HCT116 (cell line): ENCODE results near the gene SCFD2. TPM values are rescaled to one million over a fixed set of nuclear protein-coding genes. Genes with fewer than 3 reads are reported as not detected.

Experiments used
- ATAC-seq: fragments of 200-7000 bp; cut with Tn5 transposase; 2 replicates; pipeline ENCODE4 v1.9.1; 2020; ENCODE audit warnings: mild to moderate bottlenecking, moderate library complexity
- BruUV-seq: library from RNA; stranded (reverse); fragments of 400-500 nt; replicated peaks from 2 replicates; lab custom pipeline; 2021; lab: Mats Ljungman, UMichigan
- CTCF ChIA-PET: fragments of 300-600 bp; sonication (Branson Sonifier 250); formaldehyde crosslinking; loops from one replicate; lab custom pipeline; 2021; ENCODE audit warnings: antibody characterized with exemption; lab: Charles Lee
- POLR2A ChIA-PET: fragments of 300-600, 350-600 bp; sonication (Branson Sonifier 250); formaldehyde crosslinking; loops from one replicate; lab custom pipeline; 2021; ENCODE audit warnings: antibody characterized with exemption; lab: Charles Lee
- RAD21 ChIA-PET, 2 experiments: fragments of 300-600 bp; sonication (Branson Sonifier 250); formaldehyde crosslinking; loops; one replicate each; lab custom pipeline; 2023; ENCODE audit warnings: low total read pairs in 2 of 2; ENCODE audit not compliant: uncharacterized antibody in 2 of 2, unreplicated experiment in 2 of 2, low non-redundant PET in 1 of 2; lab: Charles Lee
- DNase-seq: peaks from one replicate; pipeline ENCODE4 v3.0.0-alpha.2; 2010; ENCODE audit warnings: low read depth, low spot score
- H2AFZ ChIP-seq: fragments of 200-600 bp; shearing (Covaris generic), sonication (generic); 2 replicates; pipeline ENCODE4 v1.6.1; 2017; ENCODE audit warnings: low read depth, mixed run types, mixed read lengths, antibody characterized with exemption, low read length; ENCODE audit not compliant: poor library complexity, severe bottlenecking
- H3K27ac ChIP-seq: 2 replicates; pipeline ENCODE4 v1.5.1; 2012; ENCODE audit warnings: low read depth, low read length
- H3K27me3 ChIP-seq: fragments of 200-600 bp; sonication (generic); 2 replicates; pipeline ENCODE4 v1.6.1; 2016; ENCODE audit warnings: mixed run types, low read length, mixed read lengths; ENCODE audit not compliant: insufficient read depth
- H3K36me3 ChIP-seq, 2 experiments: fragments of 200-500 bp in 1 of 2; fragments of 200-600 bp in 1 of 2; sonication (Bioruptor generic) in 1 of 2; sonication (generic) in 1 of 2; 2 replicates each; pipeline versions ENCODE4 v1.5.1 to v1.6.1; 2014 to 2016; ENCODE audit warnings: low read length in 2 of 2, inconsistent platforms in 1 of 2, mixed read lengths in 1 of 2, mixed run types in 1 of 2; ENCODE audit not compliant: insufficient read depth in 2 of 2, control insufficient read depth in 1 of 2
- H3K4me1 ChIP-seq, 2 experiments: fragments of 200-600 bp in 1 of 2; sonication (generic) in 1 of 2; 2 replicates each; pipeline versions ENCODE4 v1.5.1 to v1.6.1; 2012 to 2017; ENCODE audit warnings: low read length in 2 of 2, inconsistent platforms in 1 of 2, mild to moderate bottlenecking in 1 of 2, mixed read lengths in 1 of 2, mixed run types in 1 of 2, moderate library complexity in 1 of 2; ENCODE audit not compliant: insufficient read depth in 2 of 2, control insufficient read depth in 1 of 2
- H3K4me2 ChIP-seq: fragments of 200-600 bp; sonication (generic); 2 replicates; pipeline ENCODE4 v1.6.1; 2017; ENCODE audit warnings: mixed run types, low read length, mixed read lengths
- H3K4me3 ChIP-seq, 2 experiments: fragments of 200-600 bp in 1 of 2; sonication (generic) in 1 of 2; replicated peaks in 1 of 2; 2 replicates each; pipeline ENCODE4 v1.5.1; 2011 to 2016; ENCODE audit warnings: low read length in 2 of 2, control low read depth in 1 of 2, low read depth in 1 of 2, mild to moderate bottlenecking in 1 of 2, mixed read lengths in 1 of 2, mixed run types in 1 of 2
- H3K79me2 ChIP-seq: fragments of 200-600 bp; sonication (generic); 2 replicates; pipeline ENCODE4 v1.6.1; 2017; ENCODE audit warnings: mild to moderate bottlenecking, mixed run types, low read length, moderate library complexity, mixed read lengths; ENCODE audit not compliant: insufficient read depth
- H3K9ac ChIP-seq: fragments of 200-600 bp; sonication (generic); 2 replicates; pipeline ENCODE4 v1.6.1; 2016; ENCODE audit warnings: low read length, mixed read lengths
- H3K9me2 ChIP-seq: fragments of 200-600 bp; sonication (generic), shearing (Covaris generic); 2 replicates; pipeline ENCODE4 v1.6.1; 2017; ENCODE audit warnings: mixed run types, mild to moderate bottlenecking, moderate library complexity; ENCODE audit not compliant: insufficient read depth
- H3K9me3 ChIP-seq, 2 experiments: fragments of 200-500 bp in 1 of 2; fragments of 200-600 bp in 1 of 2; sonication (Bioruptor generic) in 1 of 2; sonication (generic) in 1 of 2; 2 replicates each; pipeline ENCODE4 v1.6.1; 2014 to 2017; ENCODE audit warnings: low read length in 2 of 2, mixed read lengths in 2 of 2, inconsistent platforms in 1 of 2, low read depth in 1 of 2, mild to moderate bottlenecking in 1 of 2, mixed run types in 1 of 2, moderate library complexity in 1 of 2; ENCODE audit not compliant: control insufficient read depth in 1 of 2, insufficient read depth in 1 of 2
- H4K20me1 ChIP-seq: fragments of 200-600 bp; sonication (generic), shearing (Covaris generic); 2 replicates; pipeline ENCODE4 v1.6.1; 2017; ENCODE audit warnings: mixed run types, mild to moderate bottlenecking, moderate library complexity; ENCODE audit not compliant: insufficient read depth
- CEBPB ChIP-seq: IDR thresholded peaks from 2 replicates; pipeline ENCODE4 v1.6.1; 2012; ENCODE audit warnings: low read depth
- EZH2 ChIP-seq: fragments of 200-600 bp; sonication (generic); IDR thresholded peaks from 2 replicates; pipeline ENCODE4 v1.6.1; 2017; ENCODE audit warnings: antibody characterized with exemption, mixed run types
- FOSL1 ChIP-seq: IDR thresholded peaks from 2 replicates; pipeline ENCODE4 v1.6.1; 2012; ENCODE audit warnings: low read depth
- POLR2A ChIP-seq: IDR thresholded peaks from 2 replicates; pipeline ENCODE4 v1.7.0; 2011; ENCODE audit warnings: borderline replicate concordance; ENCODE audit not compliant: insufficient read depth, insufficient read length; ENCODE audit errors: extremely low read depth
- SIN3A ChIP-seq: IDR thresholded peaks from 2 replicates; pipeline ENCODE4 v1.6.1; 2012; ENCODE audit warnings: low read depth
- SP1 ChIP-seq: IDR thresholded peaks from 2 replicates; pipeline ENCODE4 v1.6.1; 2012; ENCODE audit warnings: low read depth
- TCF7L2 ChIP-seq: IDR thresholded peaks from 2 replicates; pipeline ENCODE4 v1.7.0; 2011; ENCODE audit warnings: borderline replicate concordance, inconsistent platforms; ENCODE audit not compliant: insufficient read depth, insufficient read length; ENCODE audit errors: extremely low read depth
- YY1 ChIP-seq: IDR thresholded peaks from 2 replicates; pipeline ENCODE4 v1.6.1; 2011; ENCODE audit warnings: low read length, low read depth, moderate library complexity, mild to moderate bottlenecking; ENCODE audit not compliant: insufficient replicate concordance; ENCODE audit errors: extremely low read depth
- ZFX ChIP-seq: fragments of 450-650 bp; IDR thresholded peaks from 2 replicates; pipeline ENCODE4 v1.6.1; 2017
- intact Hi-C: fragments of 100-400 bp; cut with micrococcal nuclease; formaldehyde crosslinking; loops from 2 replicates; pipeline ENCODE4 v1.10.0; 2022
- total RNA-seq: library from RNA; stranded (reverse); gene quantifications from one replicate; pipeline ENCODE4 v1.2.1, GENCODE V29; 2021; ENCODE audit not compliant: unreplicated experiment
- TF ChIP-seq, protein P1 (sequence below): IDR thresholded peaks from 2 replicates; pipeline ENCODE4 v1.6.1; 2011; ENCODE audit warnings: mild to moderate bottlenecking, low read length, moderate library complexity; ENCODE audit not compliant: insufficient replicate concordance; ENCODE audit errors: extremely low read depth
- TF ChIP-seq, protein P2 (sequence below), 3 experiments: fragments of 200-600 bp in 1 of 3; sonication (generic) in 1 of 3; IDR thresholded peaks in 2 of 3; conservative IDR thresholded peaks in 1 of 3; 2 replicates each; pipeline ENCODE4 v1.5.1; 2012 to 2017; ENCODE audit warnings: low read depth in 2 of 3, low read length in 2 of 3, antibody characterized with exemption in 1 of 3, borderline replicate concordance in 1 of 3, control low read depth in 1 of 3, mild to moderate bottlenecking in 1 of 3, mixed read lengths in 1 of 3, mixed run types in 1 of 3, moderate library complexity in 1 of 3; ENCODE audit not compliant: insufficient read depth in 1 of 3
- TF ChIP-seq, protein P3 (sequence below): IDR thresholded peaks from 2 replicates; pipeline ENCODE4 v1.6.1; 2012
- TF ChIP-seq, protein P4 (sequence below): IDR thresholded peaks from 2 replicates; pipeline ENCODE4 v1.6.1; 2012

Gene SCFD2
- total RNA-seq, 1 experiment from 2014 or later = 13.6 TPM

DNA sequence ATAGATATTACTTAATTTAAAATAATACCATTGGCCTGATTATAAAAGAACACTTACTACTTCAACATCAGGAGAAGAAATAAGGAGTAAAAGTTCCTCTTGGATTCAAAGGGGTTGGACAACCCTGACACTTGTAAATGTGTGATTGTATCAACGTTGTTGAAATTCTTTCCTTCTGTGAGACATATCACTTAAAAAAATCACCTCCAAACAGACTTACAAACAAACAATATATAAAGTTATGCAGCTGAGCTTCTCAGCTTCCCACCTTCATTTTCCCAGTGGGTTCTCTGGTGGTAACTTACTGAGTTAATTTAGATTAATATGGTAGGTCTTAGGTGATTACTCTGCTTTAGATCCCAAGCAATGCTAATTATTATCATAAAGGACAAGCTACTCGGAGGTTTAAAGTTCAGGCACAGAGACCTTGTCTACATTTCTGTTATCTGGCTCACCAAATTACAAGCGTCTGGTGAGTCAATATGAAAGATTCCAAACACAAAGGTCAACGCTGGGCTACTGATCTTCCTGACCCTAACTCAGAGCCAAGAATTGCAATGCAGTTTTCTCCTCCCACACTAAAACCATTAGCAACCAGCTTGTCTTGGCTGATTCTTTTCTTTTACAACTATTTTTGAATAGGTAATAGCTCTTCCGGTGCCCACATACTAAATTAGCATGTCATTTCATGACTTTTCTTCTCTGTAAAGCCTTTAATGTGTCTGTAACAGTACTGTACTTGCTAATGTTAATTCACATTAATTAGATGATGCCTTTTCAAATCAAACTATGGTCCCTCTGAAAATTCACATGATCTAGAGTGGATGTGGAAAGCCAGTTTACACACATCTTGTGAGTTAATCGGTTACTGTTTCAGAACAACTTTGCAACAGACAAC lies 346.1 kb downstream of the SCFD2 start:
- Histone ChIP-seq H3K4me2 (peak overlapping the region; percentile 24; the same call in 1 of the 2 replicates), H3K27ac (no peak overlapping the region), H2AFZ (no peak overlapping the region), H3K9me3 (no peaks in the 10 kb centered on the region)
- no TSS peak for BruUV-seq
- TF ChIP-seq SP1 = no peak
- TF ChIP-seq EZH2 = no peak
- TF ChIP-seq, protein P1, sequence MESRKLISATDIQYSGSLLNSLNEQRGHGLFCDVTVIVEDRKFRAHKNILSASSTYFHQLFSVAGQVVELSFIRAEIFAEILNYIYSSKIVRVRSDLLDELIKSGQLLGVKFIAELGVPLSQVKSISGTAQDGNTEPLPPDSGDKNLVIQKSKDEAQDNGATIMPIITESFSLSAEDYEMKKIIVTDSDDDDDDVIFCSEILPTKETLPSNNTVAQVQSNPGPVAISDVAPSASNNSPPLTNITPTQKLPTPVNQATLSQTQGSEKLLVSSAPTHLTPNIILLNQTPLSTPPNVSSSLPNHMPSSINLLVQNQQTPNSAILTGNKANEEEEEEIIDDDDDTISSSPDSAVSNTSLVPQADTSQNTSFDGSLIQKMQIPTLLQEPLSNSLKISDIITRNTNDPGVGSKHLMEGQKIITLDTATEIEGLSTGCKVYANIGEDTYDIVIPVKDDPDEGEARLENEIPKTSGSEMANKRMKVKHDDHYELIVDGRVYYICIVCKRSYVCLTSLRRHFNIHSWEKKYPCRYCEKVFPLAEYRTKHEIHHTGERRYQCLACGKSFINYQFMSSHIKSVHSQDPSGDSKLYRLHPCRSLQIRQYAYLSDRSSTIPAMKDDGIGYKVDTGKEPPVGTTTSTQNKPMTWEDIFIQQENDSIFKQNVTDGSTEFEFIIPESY = no peak
- TF ChIP-seq ZFX = no peak
- no peak for TF ChIP-seq CEBPB
- TF ChIP-seq TCF7L2 = no peak
- no peak for TF ChIP-seq YY1
- TF ChIP-seq POLR2A = no peak
- TF ChIP-seq SIN3A = no peak
- TF ChIP-seq, protein P2, sequence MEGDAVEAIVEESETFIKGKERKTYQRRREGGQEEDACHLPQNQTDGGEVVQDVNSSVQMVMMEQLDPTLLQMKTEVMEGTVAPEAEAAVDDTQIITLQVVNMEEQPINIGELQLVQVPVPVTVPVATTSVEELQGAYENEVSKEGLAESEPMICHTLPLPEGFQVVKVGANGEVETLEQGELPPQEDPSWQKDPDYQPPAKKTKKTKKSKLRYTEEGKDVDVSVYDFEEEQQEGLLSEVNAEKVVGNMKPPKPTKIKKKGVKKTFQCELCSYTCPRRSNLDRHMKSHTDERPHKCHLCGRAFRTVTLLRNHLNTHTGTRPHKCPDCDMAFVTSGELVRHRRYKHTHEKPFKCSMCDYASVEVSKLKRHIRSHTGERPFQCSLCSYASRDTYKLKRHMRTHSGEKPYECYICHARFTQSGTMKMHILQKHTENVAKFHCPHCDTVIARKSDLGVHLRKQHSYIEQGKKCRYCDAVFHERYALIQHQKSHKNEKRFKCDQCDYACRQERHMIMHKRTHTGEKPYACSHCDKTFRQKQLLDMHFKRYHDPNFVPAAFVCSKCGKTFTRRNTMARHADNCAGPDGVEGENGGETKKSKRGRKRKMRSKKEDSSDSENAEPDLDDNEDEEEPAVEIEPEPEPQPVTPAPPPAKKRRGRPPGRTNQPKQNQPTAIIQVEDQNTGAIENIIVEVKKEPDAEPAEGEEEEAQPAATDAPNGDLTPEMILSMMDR (IDR thresholded peaks at IDR 0.05 in 2 of 3, conservative IDR thresholded peaks at IDR 0.05 in 1 of 3; ENCODE audit: borderline replicate concordance in 1 of 3, insufficient read depth in 1 of 3, low read depth in 2 of 3, low read length in 2 of 3) = no peak
- TF ChIP-seq, protein P3, sequence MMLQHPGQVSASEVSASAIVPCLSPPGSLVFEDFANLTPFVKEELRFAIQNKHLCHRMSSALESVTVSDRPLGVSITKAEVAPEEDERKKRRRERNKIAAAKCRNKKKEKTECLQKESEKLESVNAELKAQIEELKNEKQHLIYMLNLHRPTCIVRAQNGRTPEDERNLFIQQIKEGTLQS = no peak
- TF ChIP-seq, protein P4, sequence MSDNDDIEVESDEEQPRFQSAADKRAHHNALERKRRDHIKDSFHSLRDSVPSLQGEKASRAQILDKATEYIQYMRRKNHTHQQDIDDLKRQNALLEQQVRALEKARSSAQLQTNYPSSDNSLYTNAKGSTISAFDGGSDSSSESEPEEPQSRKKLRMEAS = no peak
- no peak for TF ChIP-seq FOSL1
- TF ChIP-seq, all 23 proteins: peak for 0
- DNase-seq (no peak), ATAC-seq (peak; percentile 27; the same call in 1 of the 2 replicates)
- H3K9ac ChIP-seq = no peak overlapping the region
- H3K9me2 ChIP-seq = no peaks in the 10 kb centered on the region
- POLR2A ChIA-PET = no interaction called here
- intact Hi-C loops = loop anchor here (5.0 to 10.0 kb wide), 4 partner anchors 635 to 888 kb away; no protein-coding TSS in a partner anchor
- no peaks in the 10 kb centered on the region for H4K20me1 ChIP-seq
- no peak overlapping the region for H3K4me3 ChIP-seq
- H3K79me2 ChIP-seq = no peaks in the 10 kb centered on the region
- H3K4me1 ChIP-seq = peaks cover 3 to 8% of the 10 kb centered on the region in 2 experiments; a peak in 2 of 4 replicates
- no peaks in the 10 kb centered on the region for H3K27me3 ChIP-seq
- RAD21 ChIA-PET = no interaction called here
- H3K36me3 ChIP-seq = no peaks in the 10 kb centered on the region
- CTCF ChIA-PET = no interaction called here
